HG03159 (cell line): ENCODE measurements around the gene DCXR.

ENCODE experiments used
- ATAC-seq: cut with Tn5 transposase; IDR thresholded peaks from one replicate; pipeline ENCODE4 v1.9.1; 2021; ENCODE audit warnings: mild to moderate bottlenecking, moderate library complexity; ENCODE audit not compliant: unreplicated experiment

The DCXR gene

DNA sequence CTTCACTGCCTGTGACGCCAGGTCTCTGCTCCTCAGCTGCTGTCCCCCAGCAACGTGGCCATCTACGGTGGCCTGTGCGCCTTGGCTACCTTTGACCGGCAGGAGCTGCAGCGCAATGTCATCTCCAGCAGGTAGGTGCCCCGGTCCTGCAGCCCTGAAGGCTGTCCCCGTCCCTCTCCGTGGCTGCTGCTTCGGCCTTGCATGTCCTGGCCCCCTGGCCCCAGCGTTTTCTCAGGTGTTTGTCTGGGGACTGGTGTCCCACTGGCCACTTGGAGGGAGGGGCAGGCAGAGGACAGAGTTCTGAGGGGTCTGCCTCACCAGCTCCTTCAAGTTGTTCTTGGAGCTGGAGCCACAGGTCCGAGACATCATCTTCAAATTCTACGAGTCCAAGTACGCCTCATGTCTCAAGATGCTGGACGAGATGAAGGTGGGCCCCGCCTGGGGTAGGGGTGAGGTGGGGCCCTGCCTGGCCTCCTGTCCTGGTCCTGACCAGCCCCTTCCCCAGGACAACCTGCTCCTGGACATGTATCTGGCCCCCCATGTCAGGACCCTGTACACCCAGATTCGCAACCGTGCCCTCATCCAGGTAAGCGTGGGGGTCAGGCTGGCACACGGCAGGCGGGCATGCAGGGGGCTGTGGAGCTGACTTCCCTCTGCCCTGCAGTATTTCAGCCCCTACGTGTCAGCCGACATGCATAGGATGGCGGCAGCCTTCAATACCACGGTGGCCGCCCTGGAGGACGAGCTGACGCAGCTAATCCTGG lies 18.6 kb upstream of the DCXR start:
- no peak for ATAC-seq

DNA sequence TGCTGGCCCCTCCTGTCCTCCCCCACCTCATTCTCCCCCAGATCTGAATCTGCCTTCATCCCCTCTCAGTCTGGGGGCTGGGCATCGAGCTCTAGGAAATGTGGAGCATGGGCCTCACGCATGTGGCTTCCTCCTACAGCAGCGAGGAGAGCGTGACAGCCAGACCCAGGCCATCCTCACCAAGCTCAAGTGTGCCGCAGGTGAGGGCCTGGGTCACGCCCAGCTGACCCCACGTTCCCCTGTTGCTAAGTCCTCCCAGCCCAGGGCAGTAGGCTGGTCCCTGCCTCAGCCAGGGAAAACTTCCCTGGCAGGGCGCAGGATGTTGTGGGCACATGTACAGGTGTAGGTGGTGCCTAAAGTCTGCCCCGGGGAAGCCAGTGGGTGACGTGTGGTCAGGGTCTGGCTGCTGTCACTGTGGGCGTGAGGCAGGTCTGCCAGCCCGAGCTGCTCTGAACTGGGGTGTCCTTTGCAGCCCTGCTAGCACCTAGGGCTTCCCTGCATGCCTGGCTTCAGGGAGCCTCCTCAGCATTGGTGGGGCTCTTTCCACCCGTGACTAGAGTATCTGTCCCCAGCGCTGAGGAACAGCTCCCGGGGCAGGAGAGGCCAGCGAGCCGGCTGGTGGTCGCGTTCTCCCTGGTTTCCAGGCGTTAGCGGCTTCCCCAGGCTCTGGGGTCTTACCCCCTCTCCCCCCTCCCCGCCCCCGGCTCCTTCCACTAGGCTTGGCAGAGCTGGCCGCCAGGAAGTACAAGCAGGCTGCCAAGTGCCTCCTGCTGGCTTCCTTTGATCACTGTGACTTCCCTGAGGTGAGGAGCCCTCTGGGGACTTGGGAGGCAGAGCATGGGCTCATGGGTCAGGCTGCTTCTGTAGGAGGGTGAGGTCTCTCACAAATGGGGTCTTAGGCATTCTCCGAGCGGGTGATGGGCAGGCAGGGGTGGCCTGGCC lies 17.8 kb upstream of the DCXR start:
- ATAC-seq = no peak

DNA sequence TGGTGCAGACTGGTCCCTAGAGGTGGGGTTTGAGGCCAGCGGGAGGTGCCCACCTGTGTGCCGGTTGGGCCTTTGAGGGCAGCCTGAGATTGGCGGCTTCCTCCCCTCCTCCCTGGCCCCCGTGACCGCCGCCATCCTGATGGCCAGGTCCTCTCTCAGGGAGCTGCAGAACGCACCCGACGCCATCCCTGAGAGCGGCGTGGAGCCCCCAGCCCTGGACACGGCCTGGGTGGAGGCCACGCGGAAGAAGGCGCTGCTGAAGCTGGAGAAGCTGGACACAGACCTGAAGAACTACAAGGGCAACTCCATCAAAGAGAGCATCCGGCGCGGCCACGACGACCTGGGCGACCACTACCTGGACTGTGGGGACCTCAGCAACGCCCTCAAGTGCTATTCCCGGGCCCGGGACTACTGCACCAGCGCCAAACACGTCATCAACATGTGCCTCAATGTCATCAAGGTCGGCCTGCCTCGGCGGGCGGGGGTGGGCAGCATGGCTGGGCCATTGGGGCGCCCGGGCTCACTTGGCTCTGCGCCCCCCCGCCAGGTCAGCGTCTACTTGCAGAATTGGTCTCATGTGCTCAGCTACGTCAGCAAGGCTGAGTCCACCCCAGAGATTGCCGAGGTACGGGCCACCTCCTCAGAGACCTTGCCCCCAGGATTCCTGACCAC lies 17.0 kb upstream of the DCXR start:
- no peak for ATAC-seq

DNA sequence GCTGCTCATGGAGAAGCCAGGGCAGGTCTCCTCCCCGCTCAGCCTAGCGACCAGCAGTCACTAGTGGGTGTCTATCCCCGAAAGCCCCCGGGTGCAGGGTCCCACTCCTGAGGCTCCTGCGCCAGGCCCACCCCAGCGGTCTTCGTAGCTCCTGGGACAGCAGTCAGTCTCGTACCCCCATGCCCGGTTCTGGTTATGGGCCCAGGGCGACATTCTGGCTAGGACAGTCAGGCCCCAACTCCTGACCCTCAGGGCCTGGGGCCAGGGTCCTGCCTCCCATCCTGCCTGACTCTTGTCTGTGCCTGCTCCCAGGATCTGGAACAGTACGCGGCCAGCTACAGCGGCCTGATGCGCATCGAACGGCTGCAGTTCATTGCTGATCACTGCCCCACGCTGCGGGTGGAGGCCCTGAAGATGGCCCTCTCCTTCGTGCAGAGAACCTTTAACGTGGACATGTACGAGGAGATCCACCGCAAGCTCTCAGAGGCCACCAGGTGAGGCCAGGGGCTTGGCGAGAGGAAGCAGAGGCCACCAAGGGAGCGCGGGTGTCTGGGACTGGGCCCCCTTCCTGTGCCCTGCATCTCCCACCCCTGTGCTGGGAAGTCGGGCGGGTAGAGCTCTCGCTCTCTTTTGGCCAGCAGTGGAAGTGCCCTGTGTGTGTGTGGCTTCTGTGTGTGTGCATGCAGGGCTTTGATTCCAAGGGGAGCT lies 16.2 kb upstream of the DCXR start:
- ATAC-seq = no peak

DNA sequence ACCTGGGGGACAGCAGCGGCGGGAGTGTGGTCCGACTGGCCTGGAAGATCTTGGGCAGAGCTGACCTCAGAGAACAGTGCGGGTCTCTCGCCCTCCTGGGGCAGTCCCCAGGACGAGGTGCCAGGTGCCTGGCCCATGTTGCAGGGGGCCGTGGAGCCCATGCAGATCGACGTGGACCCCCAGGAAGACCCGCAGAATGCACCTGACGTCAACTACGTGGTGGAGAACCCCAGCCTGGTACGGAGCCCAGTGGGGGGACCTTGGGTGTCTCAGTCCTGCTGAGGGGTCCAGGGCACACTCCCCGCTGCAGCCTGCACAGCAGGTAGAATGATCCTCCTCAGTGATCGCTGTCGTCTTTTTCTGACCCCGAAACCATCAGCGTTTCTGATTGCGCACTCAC lies 15.6 kb upstream of the DCXR start:
- ATAC-seq = no peak

DNA sequence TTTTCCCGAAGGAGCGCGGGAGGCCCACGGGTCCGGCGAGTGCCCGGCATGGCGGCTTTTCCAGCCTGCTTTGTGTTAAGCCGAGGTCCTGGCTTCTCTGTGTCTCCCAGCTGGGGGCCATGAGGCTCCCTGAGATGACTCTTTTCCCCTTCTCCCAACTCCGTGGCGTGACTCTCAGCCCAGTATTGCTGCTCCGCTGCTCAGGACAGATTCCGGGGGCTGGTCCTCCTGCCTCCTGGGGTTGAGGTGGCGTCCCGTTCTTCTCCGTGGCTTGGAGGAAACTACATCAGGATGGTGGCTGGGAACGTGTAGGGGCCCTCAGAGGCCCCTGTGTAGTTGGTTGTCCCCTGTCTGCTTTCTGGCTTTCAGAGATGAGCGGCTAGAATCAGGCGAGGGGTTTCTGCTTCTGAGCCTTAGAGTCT lies 15.2 kb upstream of the DCXR start:
- ATAC-seq = no peak

DNA sequence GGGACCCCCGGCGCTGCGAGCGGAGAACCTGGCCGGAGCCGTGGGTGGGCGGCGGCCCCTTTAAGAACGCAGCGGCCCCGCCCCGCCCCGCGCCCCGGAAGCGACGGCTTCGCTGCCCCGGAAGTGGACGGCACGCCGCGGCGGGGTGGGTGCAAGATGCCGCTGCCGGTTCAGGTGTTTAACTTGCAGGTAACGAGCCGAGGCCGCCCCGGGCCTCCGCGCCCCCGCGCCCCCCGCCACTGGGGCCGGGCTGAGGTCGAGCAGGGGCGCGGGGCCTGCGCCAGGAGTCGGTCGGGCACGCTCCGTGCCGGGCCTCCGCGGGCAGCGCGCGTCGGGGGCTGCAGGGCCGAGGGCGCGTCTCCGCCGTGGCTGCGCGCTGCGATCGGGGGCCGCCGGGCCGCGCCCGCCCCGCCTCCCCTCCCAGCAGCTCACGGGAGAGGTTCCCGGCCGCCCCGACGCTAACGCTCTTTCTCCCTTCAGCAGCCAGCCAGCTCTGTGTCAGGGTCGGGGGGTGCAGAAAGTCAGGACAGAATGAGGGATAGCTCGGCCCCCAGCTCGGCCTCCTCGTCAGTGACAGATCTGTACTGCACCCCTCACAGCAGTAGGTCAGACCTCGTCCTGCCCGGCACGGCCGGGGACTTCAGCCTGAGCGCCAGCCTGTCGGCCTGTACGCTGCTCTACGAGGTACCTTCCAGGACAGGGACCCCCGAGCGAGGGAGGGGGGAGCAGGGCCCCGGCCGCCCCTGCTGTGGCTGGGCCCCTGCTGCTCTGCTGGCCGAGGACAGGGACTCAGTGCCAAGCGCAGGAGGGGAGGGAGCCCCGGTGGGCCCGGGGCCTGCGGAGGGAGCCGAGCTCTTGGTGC lies 14.5 kb upstream of the DCXR start, which contains the start of the genes GPS1 and RFNG:
Gene GPS1, plus strand, starts transcription at position 123 of the 862 bp plus-strand sequence. Its CDS starts 34 bp downstream, at position 157.
Gene RFNG, minus strand, starts transcription at position 36 of the 862 bp plus-strand sequence. CDS start 45 bp downstream, outside the sequence.
- peak; percentile 60 for ATAC-seq

DNA sequence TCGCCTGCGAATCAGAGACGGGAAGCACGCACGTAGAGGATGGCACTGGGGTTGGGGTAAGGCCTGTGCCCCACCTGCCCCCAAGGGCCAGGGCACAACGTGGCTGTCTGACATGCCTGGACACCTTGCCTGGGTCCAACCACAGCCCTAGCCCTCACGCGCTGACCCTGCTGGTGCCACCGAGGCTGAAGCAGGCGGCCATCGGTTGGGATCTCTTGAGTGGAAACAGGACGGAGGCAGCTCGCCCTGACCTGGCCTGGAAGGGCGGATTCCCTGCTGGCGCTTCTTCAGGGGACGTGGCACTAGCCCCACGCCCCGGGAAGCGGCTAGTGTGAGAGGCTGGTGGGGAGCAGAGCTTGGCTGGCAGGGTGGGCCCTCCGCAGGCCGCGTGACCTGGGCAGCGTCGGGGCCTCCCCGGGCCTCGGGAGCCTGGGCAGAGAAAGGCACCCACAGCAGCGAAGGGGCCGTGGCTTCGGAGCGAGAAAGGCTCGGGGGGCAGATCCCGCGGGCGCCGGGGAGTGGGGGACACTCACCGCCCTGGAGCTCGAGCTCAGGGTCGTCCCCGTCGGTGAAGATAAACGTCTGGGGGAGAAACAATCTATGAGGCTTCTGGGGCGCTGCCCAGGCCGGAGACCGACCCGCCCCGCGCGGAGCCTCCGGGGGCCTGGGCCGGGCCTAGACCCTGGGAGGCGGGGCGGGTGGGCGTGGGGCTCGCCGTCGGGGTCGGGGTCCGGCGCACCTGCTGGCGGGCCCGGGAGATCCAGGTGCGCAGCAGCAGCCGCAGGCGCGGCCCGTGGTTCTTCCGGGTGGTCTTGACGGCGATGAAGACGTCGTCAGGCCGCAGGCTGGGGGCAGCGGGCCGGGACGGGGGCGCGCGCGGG lies 13.5 kb upstream of the DCXR start:
- no peak for ATAC-seq

DNA sequence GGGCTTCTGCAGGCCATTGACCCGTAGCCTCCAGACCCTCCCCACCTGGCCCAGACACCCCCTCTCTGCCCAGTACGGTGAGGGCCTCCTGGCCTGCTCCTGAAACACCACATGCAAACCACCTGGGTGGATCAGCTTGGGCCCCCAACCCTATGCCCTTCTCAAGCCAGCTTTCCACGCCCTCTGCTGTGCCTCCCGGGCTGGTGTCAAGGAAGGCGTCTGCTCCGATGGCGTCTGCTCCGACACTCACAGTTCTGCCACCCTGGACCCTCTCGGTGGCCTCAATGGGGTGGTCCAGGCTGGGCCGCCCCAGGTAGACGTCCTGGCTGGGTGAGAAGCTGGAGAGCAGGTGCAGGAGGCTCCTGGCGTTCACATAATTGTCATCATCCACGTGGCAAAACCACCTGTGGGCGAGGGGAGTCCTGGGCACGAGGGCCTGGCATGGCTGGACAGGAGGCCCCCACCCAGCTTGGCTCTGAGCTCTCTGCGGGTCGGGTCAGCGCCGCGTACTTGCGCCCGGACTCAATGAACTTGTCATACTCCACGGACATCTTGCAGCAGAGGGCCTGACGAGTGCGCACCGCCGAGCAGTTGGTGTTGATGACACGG lies 12.8 kb upstream of the DCXR start:
- ATAC-seq = no peak

DNA sequence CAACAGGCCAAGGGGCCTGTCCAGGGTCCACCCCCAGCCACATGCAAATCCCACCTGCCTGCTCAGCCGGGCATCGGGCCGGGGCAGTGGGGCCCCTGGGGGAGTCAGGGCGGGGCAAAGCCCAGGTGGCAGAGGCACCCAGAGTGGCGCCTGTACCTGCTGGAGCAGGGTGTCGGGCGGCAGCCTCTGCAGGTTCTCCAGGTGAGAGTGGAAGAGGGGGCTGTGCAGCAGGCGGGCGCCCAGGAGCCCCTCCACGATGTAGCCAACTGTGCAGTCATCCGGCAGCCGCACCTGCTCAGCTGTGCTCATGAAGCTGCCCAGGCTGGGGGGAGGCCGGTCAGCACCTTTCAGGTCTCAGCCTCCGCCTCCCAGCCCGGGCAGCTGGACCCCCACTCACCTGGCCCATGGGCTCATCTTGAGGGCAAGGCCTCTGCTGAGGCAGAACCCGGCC lies 12.0 kb upstream of the DCXR start:
- ATAC-seq = no peak

DNA sequence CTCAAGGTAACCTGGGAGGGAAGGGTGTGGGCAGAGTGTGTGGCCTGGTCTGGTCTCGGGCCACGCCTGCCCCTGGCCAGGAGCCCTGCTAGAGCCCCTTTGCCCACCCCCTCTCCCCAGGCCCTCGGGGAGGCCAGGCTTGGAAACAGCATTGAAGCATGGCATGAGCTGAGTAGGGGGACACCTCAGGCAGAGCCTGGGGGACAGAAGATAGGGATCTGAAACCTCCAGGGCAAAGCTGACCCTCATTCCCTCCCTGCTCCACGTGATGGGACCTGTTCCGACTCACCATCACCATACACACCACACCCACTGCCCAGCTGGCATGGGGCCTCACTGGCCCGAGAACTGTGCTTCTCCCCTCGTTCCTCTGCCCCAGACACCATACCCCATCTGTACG lies 11.6 kb upstream of the DCXR start:
- no peak for ATAC-seq

DNA sequence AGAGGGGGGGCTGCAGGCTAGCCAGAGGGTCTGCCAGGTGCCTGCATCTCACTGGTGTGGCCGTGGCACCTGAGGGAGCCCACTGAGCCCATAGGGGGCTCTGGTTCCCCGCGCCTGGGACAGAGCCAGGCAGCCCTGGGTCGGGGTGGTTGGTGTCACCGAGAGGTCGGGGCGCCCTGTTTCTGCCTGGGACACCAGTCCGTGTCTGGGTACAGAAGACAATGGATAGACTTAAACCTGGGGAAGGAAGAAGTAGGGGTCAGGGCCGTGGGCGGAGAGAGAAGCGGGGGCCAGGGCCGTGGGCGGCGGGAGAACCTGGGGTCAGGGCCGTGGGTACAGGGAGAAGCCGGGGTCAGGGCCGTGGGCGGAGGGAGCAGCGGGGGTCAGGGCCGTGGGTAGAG lies 11.1 kb upstream of the DCXR start:
- ATAC-seq = no peak

DNA sequence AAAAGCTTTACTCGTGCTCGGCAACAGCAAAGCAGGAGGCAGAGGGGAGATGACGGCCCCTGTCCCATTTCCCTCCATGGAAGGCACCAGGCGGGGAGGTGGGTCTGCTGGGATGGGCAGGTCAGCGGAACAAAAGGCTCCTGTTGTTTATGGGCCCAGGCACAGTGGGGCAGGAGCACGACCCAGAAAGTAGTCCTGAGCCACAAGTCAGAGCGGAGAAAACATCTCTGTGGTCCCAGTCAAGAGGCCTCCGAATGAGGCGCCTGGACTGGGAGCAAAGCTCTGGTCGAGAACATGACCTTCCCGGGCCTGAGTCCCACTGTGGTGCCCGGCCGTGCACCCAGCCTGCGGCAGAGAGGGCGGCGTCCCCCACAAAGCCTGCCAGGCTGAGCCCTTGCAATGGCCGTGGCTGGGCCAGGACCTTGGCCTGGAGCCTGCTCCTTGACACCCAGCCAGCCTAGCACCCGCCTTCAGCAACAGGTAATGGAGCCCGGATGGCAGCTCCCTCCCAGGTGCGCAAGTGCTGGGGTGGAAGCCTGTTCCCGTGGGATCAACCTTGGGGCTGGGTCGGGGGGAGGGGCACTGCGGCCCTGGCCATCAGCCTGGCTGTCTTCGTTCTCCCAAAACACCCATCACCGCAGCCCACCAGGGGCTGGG lies 10.5 kb upstream of the DCXR start:
- no peak for ATAC-seq

DNA sequence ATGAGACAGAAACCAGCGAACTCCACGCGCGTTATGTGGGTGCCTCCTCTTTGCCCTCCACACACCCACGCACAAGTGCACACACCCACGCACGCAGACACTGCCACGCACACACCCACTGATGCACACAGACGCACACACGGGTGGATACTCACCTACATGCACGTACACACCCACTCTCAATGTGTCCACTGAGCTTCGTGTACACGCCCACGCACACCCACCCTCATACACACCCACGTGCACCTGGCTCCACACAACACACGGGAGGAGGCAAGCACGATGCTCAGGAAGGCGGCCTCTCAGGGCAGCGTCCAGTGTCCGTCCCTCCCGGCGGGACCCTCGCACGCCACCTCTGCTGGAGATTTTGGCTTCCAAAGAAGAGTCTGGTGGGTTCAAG lies 9.9 kb upstream of the DCXR start:
- no peak for ATAC-seq

DNA sequence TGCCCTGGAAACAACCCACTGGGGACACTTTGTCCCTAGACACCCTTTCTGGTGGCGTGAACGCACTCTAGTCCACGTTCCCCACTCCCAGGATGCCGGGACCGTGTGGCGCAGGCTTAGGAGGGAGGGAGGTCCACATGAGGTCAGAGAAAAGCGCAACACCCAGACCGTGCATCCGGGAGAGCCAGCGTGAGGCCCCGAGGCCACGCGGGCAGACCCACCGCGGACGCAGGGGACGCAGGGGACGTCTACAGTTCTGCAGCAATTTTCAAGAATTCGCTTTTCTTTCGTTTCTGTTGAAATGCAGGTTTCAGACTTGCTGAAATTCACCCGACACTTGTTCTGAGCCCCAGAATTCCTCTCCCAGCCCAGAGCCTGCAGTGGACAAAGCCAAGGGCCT lies 9.4 kb upstream of the DCXR start:
- no peak for ATAC-seq

DNA sequence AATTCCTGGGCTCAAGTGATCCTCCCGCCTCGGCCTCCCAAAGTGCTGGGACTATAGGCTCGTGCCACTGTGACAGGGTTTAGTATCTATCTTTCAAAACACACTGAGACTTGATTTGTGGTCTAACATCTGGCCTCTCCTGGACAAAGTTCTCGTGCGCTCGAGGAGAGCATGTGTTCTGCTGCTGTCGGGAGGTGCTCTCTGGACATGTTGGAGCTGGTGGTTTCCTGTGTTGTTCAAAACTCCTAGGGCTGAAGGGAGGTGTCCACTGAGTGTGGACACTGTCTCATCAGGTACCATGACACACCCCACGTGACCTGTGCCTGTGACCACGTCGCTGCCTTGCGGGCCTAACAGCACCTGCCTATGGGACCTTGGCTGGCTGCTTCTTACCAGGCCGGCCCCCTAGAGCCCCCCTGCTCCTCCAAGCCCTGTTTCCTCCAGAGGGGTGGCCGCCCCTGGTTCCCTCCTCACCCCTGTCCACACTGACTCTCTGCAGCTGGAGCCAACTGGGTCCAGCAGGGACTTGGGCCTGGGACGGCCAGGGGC lies 8.5 kb upstream of the DCXR start:
- ATAC-seq = no peak

DNA sequence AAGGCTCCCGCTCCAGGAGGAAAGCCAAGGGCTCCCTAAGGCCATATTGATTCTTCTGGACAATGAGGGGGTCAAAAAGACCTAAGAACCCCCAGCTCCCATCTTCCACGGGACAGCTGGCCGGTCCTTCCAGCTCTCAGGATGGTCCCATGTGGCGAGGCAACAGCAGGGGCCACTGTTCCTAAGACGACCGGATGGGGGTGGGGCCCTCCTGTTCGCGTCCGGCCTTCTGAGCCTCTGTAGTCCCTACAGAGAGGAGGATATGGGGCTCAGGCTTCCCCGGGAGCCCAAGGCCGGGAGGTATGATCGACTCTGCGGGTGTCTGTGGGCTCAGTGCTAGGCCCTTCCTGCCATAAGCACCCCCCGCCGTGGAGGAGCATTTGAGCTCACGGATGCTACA lies 6.0 kb upstream of the DCXR start:
- no peak for ATAC-seq
